GM23338 (cell line): ENCODE data around the gene PRDM5. TPM values are rescaled to one million over a fixed set of nuclear protein-coding genes. Genes with fewer than 3 reads are reported as not detected.

Experiments used
- ATAC-seq: fragments of 200-7000 bp; cut with Tn5 transposase; 3 replicates; pipeline ENCODE4 v1.9.1; 2020
- DNase-seq: peaks from one replicate; pipeline ENCODE4 v3.0.0-alpha.2; 2015; ENCODE audit warnings: low spot score
- H2AFZ ChIP-seq: fragments of 200-600 bp; sonication (generic); 2 replicates; pipeline ENCODE4 v1.8.0; 2016; ENCODE audit warnings: antibody characterized with exemption, mild to moderate bottlenecking, moderate library complexity
- H3F3A ChIP-seq: fragments of 200-600 bp; sonication (generic); replicated peaks from 2 replicates; pipeline ENCODE4 v1.8.0; 2017; ENCODE audit warnings: antibody characterized with exemption, mixed run types, low read depth
- H3K27ac ChIP-seq: fragments of 200-600 bp; sonication (generic); 2 replicates; pipeline ENCODE4 v1.6.1; 2016; ENCODE audit warnings: low read depth
- H3K27me3 ChIP-seq: fragments of 200-600 bp; sonication (generic); 2 replicates; pipeline ENCODE4 v1.8.0; 2016; ENCODE audit warnings: mild to moderate bottlenecking, mixed run types, moderate library complexity; ENCODE audit not compliant: insufficient read depth
- H3K36me3 ChIP-seq: fragments of 200-600 bp; sonication (generic); 2 replicates; pipeline ENCODE4 v1.8.0; 2016; ENCODE audit warnings: mild to moderate bottlenecking; ENCODE audit not compliant: insufficient read depth
- H3K4me1 ChIP-seq: fragments of 200-600 bp; sonication (generic); 2 replicates; pipeline ENCODE4 v1.8.0; 2016; ENCODE audit warnings: mild to moderate bottlenecking, moderate library complexity; ENCODE audit not compliant: insufficient read depth
- H3K4me2 ChIP-seq: fragments of 200-600 bp; sonication (generic); 2 replicates; pipeline ENCODE4 v1.7.1; 2017; ENCODE audit warnings: mixed run types
- H3K4me3 ChIP-seq: fragments of 200-600 bp; sonication (generic); 2 replicates; pipeline ENCODE4 v1.6.1; 2016; ENCODE audit warnings: mixed run types
- H3K79me2 ChIP-seq: fragments of 200-600 bp; sonication (generic); replicated peaks from 2 replicates; pipeline ENCODE4 v1.8.0; 2017; ENCODE audit warnings: mild to moderate bottlenecking; ENCODE audit not compliant: insufficient read depth
- H3K9me2 ChIP-seq: fragments of 200-600 bp; sonication (generic); 2 replicates; pipeline ENCODE4 v1.8.0; 2017; ENCODE audit not compliant: insufficient read depth
- H4K20me1 ChIP-seq: fragments of 200-600 bp; sonication (generic); replicated peaks from 2 replicates; pipeline ENCODE4 v1.8.0; 2017; ENCODE audit warnings: mild to moderate bottlenecking; ENCODE audit not compliant: insufficient read depth
- H3K27ac Mint-ChIP-seq: 2 replicates; pipeline ENCODE4 v1.8.0; 2020; ENCODE audit warnings: inconsistent platforms, mild to moderate bottlenecking, moderate library complexity, mixed read lengths
- H3K27me3 Mint-ChIP-seq: 3 replicates; pipeline ENCODE4 v1.8.0; 2022; ENCODE audit warnings: low read depth, mild to moderate bottlenecking, moderate library complexity, mixed read lengths, inconsistent platforms; ENCODE audit not compliant: insufficient read depth, poor library complexity
- H3K36me3 Mint-ChIP-seq: 3 replicates; pipeline ENCODE4 v1.8.0; 2021; ENCODE audit warnings: low read depth, mild to moderate bottlenecking, inconsistent platforms, moderate library complexity, mixed read lengths
- H3K4me1 Mint-ChIP-seq: 3 replicates; pipeline ENCODE4 v1.8.0; 2020; ENCODE audit warnings: mild to moderate bottlenecking, inconsistent platforms, mixed read lengths
- H3K4me3 Mint-ChIP-seq: 3 replicates; pipeline ENCODE4 v1.8.0; 2021; ENCODE audit warnings: moderate library complexity, mild to moderate bottlenecking, inconsistent platforms, mixed read lengths
- H3K9me3 Mint-ChIP-seq: 3 replicates; pipeline ENCODE4 v1.8.0; 2020; ENCODE audit warnings: moderate library complexity, mild to moderate bottlenecking, inconsistent platforms, mixed read lengths
- CREB1 ChIP-seq: fragments of 250-450 bp; sonication (Bioruptor Pico); IDR thresholded peaks from 2 replicates; pipeline ENCODE4 v1.5.0; 2020; ENCODE audit warnings: low read depth, mild to moderate bottlenecking, moderate library complexity
- CTCF ChIP-seq, 2 experiments: fragments of 200-600 bp in 1 of 2; sonication (generic) in 1 of 2; conservative IDR thresholded peaks; 2 replicates each; pipeline versions ENCODE4 v1.5.1 to v1.6.1; 2016 to 2017; ENCODE audit warnings: antibody characterized with exemption in 2 of 2, low read depth in 2 of 2, mild to moderate bottlenecking in 2 of 2, moderate library complexity in 1 of 2
- ETS1 ChIP-seq: IDR thresholded peaks from 2 replicates; pipeline ENCODE4 v1.6.1; 2016; ENCODE audit warnings: antibody characterized with exemption
- EZH2 ChIP-seq: fragments of 200-600 bp; sonication (generic); IDR thresholded peaks from one replicate; pipeline ENCODE4 v1.8.0; 2017; ENCODE audit warnings: antibody characterized with exemption, mild to moderate bottlenecking, low read depth; ENCODE audit not compliant: unreplicated experiment
- EZH2phosphoT487 ChIP-seq: fragments of 200-600 bp; sonication (generic); IDR thresholded peaks from one replicate; pipeline ENCODE4 v1.8.1; 2018; ENCODE audit warnings: antibody characterized with exemption; ENCODE audit not compliant: unreplicated experiment
- JUNB ChIP-seq: IDR thresholded peaks from one replicate; pipeline ENCODE4 v1.6.1; 2016; ENCODE audit warnings: antibody characterized with exemption; ENCODE audit not compliant: unreplicated experiment
- NANOG ChIP-seq: IDR thresholded peaks from 2 replicates; pipeline ENCODE4 v1.6.1; 2016; ENCODE audit warnings: antibody characterized with exemption, borderline replicate concordance
- POLR2AphosphoS5 ChIP-seq: IDR thresholded peaks from 2 replicates; pipeline ENCODE4 v1.6.1; 2016; ENCODE audit warnings: antibody characterized with exemption, low read depth
- REST ChIP-seq: IDR thresholded peaks from one replicate; pipeline ENCODE4 v1.6.1; 2018; ENCODE audit warnings: antibody characterized with exemption; ENCODE audit not compliant: unreplicated experiment
- STAT1 ChIP-seq: IDR thresholded peaks from one replicate; pipeline ENCODE4 v1.6.1; 2016; ENCODE audit warnings: antibody characterized with exemption; ENCODE audit not compliant: unreplicated experiment
- ZNF114 ChIP-seq: fragments of 250-450 bp; sonication (Bioruptor Pico); IDR thresholded peaks from 2 replicates; pipeline ENCODE4 v1.5.0; 2020; ENCODE audit warnings: mild to moderate bottlenecking, moderate library complexity
- ZNF331 ChIP-seq: fragments of 250-450 bp; sonication (Bioruptor Pico); IDR thresholded peaks from 2 replicates; pipeline ENCODE4 v1.5.0; 2020; ENCODE audit warnings: low read depth, mild to moderate bottlenecking, moderate library complexity
- ZNF462 ChIP-seq: fragments of 250-450 bp; sonication (Bioruptor Pico); IDR thresholded peaks from 2 replicates; pipeline ENCODE4 v1.5.0; 2020; ENCODE audit warnings: mild to moderate bottlenecking, moderate library complexity
- polyA plus RNA-seq: library from polyadenylated mRNA; unstranded; fragments of >200 nt; fragmentation: Nextera tagmentation; extraction: Ambion mirVana; gene quantifications from 2 replicates; pipeline ENCODE4 v1.2.1, GENCODE V29; 2016
- total RNA-seq: library from RNA; depleted of rRNA; stranded (reverse); fragments of >200 nt; shearing (Covaris generic); gene quantifications from 2 replicates; pipeline ENCODE4 v1.2.3, GENCODE V29; 2014

PRDM5 gene
- total and polyA plus RNA-seq, 2 experiments from 2014 or later: 11.2 to 40.4 TPM

GRCh38 chr4:120703908-120704307 lies 218.6 kb downstream of the PRDM5 start:
- no peaks in the 10 kb centered on the region for H4K20me1 ChIP-seq
- DNase-seq (no peak), ATAC-seq (no peak)
- no peaks in the 10 kb centered on the region for H3K36me3 ChIP-seq
- H3F3A ChIP-seq: no peaks in the 10 kb centered on the region
- TF ChIP-seq CREB1 (no peak), CTCF (conservative IDR thresholded peaks at IDR 0.05; ENCODE audit: low read depth in 2 of 2) (no peak), JUNB (no peak), EZH2phosphoT487 (no peak), ETS1 (no peak), REST (no peak), POLR2AphosphoS5 (no peak), STAT1 (no peak), EZH2 (no peak), NANOG (no peak), ZNF114 (CRISPR knock-in tag) (no peak), ZNF331 (CRISPR knock-in tag) (no peak), ZNF462 (CRISPR knock-in tag) (no peak)
- no peaks in the 10 kb centered on the region for H3K27me3 ChIP-seq
- H3K9me2 ChIP-seq: no peaks in the 10 kb centered on the region
- H3K27ac ChIP-seq: no peak overlapping the region
- H3K36me3 Mint-ChIP-seq: peaks cover 11% of the 10 kb centered on the region; the same call in 2 of the 3 replicates
- no peaks in the 10 kb centered on the region for H3K79me2 ChIP-seq
- H3K4me3 ChIP-seq: no peak overlapping the region
- H3K4me1 ChIP-seq: no peaks in the 10 kb centered on the region
- H3K4me2 ChIP-seq: no peak overlapping the region
- H3K27ac Mint-ChIP-seq: no peak overlapping the region
- no peak overlapping the region for H3K4me3 Mint-ChIP-seq
- H3K27me3 Mint-ChIP-seq: peaks cover 3% of the 10 kb centered on the region
- H2AFZ ChIP-seq: no peak overlapping the region
- no peaks in the 10 kb centered on the region; the same call in 2 of the 3 replicates for H3K9me3 Mint-ChIP-seq
- H3K4me1 Mint-ChIP-seq: no peaks in the 10 kb centered on the region
